ENCODE data around the gene PI4K2A.
A peak's percentile ranks its signal among the peaks of the same experiment; 100 is the strongest.

PI4K2A gene

GRCh38 chr10:97640174-97640867 lies at the start of gene PI4K2A:
Gene PI4K2A (plus strand): TSS chr10:97640671. CDS start chr10:97640743, 72 bp downstream.
- TF ChIP-seq CTCF (conservative IDR thresholded peaks at IDR 0.05; ENCODE audit: low read depth, low read length) = no peak

GRCh38 chr10:97590748-97591495 lies 49.5 kb upstream of the PI4K2A start:
- Histone ChIP-seq H3K36me3 (ENCODE audit: insufficient read depth) (no peaks in the 10 kb centered on the region), H3K4me1 (ENCODE audit: low read depth, poor library complexity, severe bottlenecking) (no peaks in the 10 kb centered on the region), H3K4me2 (no peak overlapping the region), H3K27ac (no peak overlapping the region), H3K79me2 (ENCODE audit: insufficient read depth, low read depth) (no peaks in the 10 kb centered on the region), H3K27me3 (ENCODE audit: insufficient read depth, low read depth) (no peaks in the 10 kb centered on the region), H3K4me3 (IDR thresholded peaks at IDR 0.05; ENCODE audit: insufficient read depth, low read depth, low read length) (no peak overlapping the region), H2AFZ (ENCODE audit: low read depth) (no peak overlapping the region), H4K20me1 (ENCODE audit: insufficient read depth) (no peaks in the 10 kb centered on the region), H3K9ac (no peak overlapping the region)
- no peak for TF ChIP-seq CTCF (conservative IDR thresholded peaks at IDR 0.05; ENCODE audit: low read depth, low read length)

More at GRCh38 chr10:97640174-97640867, at the start of gene PI4K2A:
- Histone ChIP-seq H3K4me3 (IDR thresholded peaks at IDR 0.05; ENCODE audit: insufficient read depth, low read depth, low read length) (no peak within 1 kb of the TSS), H3K4me2 (peak within 1 kb of the TSS; percentile 93), H3K79me2 (ENCODE audit: insufficient read depth, low read depth) (0 out of 2 replicates have a peak, but pooled peaks cover 16% of the 10 kb centered on the region), H3K4me1 (ENCODE audit: low read depth, poor library complexity, severe bottlenecking) (peaks cover 14% of the 10 kb centered on the region), H3K27me3 (ENCODE audit: insufficient read depth, low read depth) (no peaks in the 10 kb centered on the region), H3K36me3 (ENCODE audit: insufficient read depth) (no peaks in the 10 kb centered on the region; the same call in 1 of the 2 replicates), H2AFZ (ENCODE audit: low read depth) (peak within 1 kb of the TSS; percentile 95), H4K20me1 (ENCODE audit: insufficient read depth) (no peaks in the 10 kb centered on the region), H3K27ac (peak within 1 kb of the TSS; percentile 33), H3K9ac (peak within 1 kb of the TSS; percentile 48; the same call in 1 of the 2 replicates)

- H3K4me2 ChIP-seq = no peak overlapping the region
These were observed 47.0 kb upstream of the PI4K2A start for GRCh38 chr10:97593421-97593820.

More at GRCh38 chr10:97593421-97593820, 47.0 kb upstream of the PI4K2A start:
- H3K36me3 ChIP-seq (ENCODE audit: insufficient read depth) = no peaks in the 10 kb centered on the region
- H4K20me1 ChIP-seq (ENCODE audit: insufficient read depth) = no peaks in the 10 kb centered on the region
- H3K79me2 ChIP-seq (ENCODE audit: insufficient read depth, low read depth) = no peaks in the 10 kb centered on the region
- H2AFZ ChIP-seq (ENCODE audit: low read depth) = no peak overlapping the region
- H3K4me1 ChIP-seq (ENCODE audit: low read depth, poor library complexity, severe bottlenecking) = peaks cover 9% of the 10 kb centered on the region
- H3K9ac ChIP-seq = no peak overlapping the region
- no peaks in the 10 kb centered on the region for H3K27me3 ChIP-seq (ENCODE audit: insufficient read depth, low read depth)
- H3K27ac ChIP-seq = no peak overlapping the region
- TF ChIP-seq CTCF (conservative IDR thresholded peaks at IDR 0.05; ENCODE audit: low read depth, low read length) = no peak
- H3K4me3 ChIP-seq (IDR thresholded peaks at IDR 0.05; ENCODE audit: insufficient read depth, low read depth, low read length) = no peak overlapping the region
